ENCODE data around the gene CBX4. TPM values are rescaled to one million over a fixed set of nuclear protein-coding genes. Genes with fewer than 3 reads are reported as not detected.

The CBX4 gene
- total RNA-seq, 1 experiment from 2014 or later, result 6.2 TPM

DNA sequence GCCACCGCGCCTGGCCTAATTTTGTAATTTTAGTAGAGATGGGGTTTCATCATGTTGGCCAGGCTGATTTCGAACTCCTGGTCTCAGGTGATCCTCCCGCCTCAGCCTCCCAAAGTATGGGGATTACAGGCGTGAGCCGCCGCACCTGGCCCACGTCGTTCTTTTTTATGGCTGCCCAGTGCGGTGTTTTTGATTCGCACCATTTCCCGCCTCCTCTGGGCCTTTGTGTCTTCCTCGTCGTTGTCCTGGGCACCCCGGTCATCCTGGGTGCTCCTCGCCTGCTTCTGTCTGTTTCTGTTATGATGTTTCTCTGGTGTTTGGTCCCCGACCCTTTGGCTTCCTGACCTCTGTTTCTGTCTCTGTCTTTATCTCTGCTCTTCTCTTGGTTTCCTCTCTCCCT is 15.0 kb downstream of the CBX4 start:
- no peak overlapping the region for H2BK20ac ChIP-seq (ENCODE audit: low read depth, low read length, poor library complexity, severe bottlenecking)
- no peaks in the 10 kb centered on the region for H3K79me2 ChIP-seq (ENCODE audit: insufficient read depth, low read length)
- no peak overlapping the region for H4K91ac ChIP-seq (ENCODE audit: insufficient read length, low read depth, low read length)
- H3K27me3 ChIP-seq (ENCODE audit: insufficient read depth, low read length), result peaks cover 24% of the 10 kb centered on the region; the same call in 1 of the 2 replicates
- Mint-ChIP-seq H3K27ac (no peak overlapping the region), H3K4me3 (no peak overlapping the region), H3K9me3 (peaks cover 7 to 13% of the 10 kb centered on the region in 2 experiments; a peak in 4 of 5 replicates), H3K27me3 (ENCODE audit: low read depth) (peaks cover 100% of the 10 kb centered on the region), H3K4me1 (peaks cover 2 to 6% of the 10 kb centered on the region in 2 experiments), H3K36me3 (ENCODE audit: insufficient read depth in 1 of 3, low read depth in 3 of 3) (peaks cover 0 to 5% (median 3%) of the 10 kb centered on the region in 3 experiments; a peak in 4 of 7 replicates)
- H4K5ac ChIP-seq (ENCODE audit: insufficient read length, low read depth, low read length), result no peak overlapping the region
- no peaks in the 10 kb centered on the region for H3K4me1 ChIP-seq (ENCODE audit: insufficient read depth, low read length)
- no peak overlapping the region for H3K23ac ChIP-seq (ENCODE audit: insufficient read length, low read depth, low read length)
- no peak overlapping the region for H3K27ac ChIP-seq (ENCODE audit: insufficient read length, low read depth, low read length)
- H3K14ac ChIP-seq (ENCODE audit: insufficient read depth, low read length), result no peak overlapping the region
- TF ChIP-seq, protein P1, sequence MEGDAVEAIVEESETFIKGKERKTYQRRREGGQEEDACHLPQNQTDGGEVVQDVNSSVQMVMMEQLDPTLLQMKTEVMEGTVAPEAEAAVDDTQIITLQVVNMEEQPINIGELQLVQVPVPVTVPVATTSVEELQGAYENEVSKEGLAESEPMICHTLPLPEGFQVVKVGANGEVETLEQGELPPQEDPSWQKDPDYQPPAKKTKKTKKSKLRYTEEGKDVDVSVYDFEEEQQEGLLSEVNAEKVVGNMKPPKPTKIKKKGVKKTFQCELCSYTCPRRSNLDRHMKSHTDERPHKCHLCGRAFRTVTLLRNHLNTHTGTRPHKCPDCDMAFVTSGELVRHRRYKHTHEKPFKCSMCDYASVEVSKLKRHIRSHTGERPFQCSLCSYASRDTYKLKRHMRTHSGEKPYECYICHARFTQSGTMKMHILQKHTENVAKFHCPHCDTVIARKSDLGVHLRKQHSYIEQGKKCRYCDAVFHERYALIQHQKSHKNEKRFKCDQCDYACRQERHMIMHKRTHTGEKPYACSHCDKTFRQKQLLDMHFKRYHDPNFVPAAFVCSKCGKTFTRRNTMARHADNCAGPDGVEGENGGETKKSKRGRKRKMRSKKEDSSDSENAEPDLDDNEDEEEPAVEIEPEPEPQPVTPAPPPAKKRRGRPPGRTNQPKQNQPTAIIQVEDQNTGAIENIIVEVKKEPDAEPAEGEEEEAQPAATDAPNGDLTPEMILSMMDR (conservative IDR thresholded peaks at IDR 0.05), result no peak
- H3K9ac ChIP-seq (ENCODE audit: extremely low read depth, insufficient read length, low read length), result no peak overlapping the region
- no peaks in the 10 kb centered on the region for H3K23me2 ChIP-seq (ENCODE audit: insufficient read length, low read depth, low read length, poor library complexity, severe bottlenecking)
- no peaks in the 10 kb centered on the region for H3K79me1 ChIP-seq (ENCODE audit: insufficient read depth, low read depth, low read length, poor library complexity, severe bottlenecking)
- no peak overlapping the region for H3K18ac ChIP-seq (ENCODE audit: insufficient read length, low read depth, low read length)
- H2BK15ac ChIP-seq (ENCODE audit: low read depth, low read length), result no peak overlapping the region
- H2AFZ ChIP-seq (ENCODE audit: low read length), result no peak overlapping the region
- WGBS (ENCODE audit: extremely low coverage, insufficient read length, low lambda C conversion rate), result no CpG with 5 or more reads among the region's 17 CpGs
- no peak overlapping the region for H3T11ph ChIP-seq (ENCODE audit: low read length)
- H2BK120ac ChIP-seq (ENCODE audit: low read depth, low read length, poor library complexity, severe bottlenecking), result no peak overlapping the region
- H4K8ac ChIP-seq (replicated peaks; ENCODE audit: insufficient read length, low read depth, low read length), result no peak overlapping the region
- H3K56ac ChIP-seq (ENCODE audit: insufficient read length, low read depth, low read length), result no peak overlapping the region
- H4K20me1 ChIP-seq (ENCODE audit: control insufficient read depth, insufficient read depth, insufficient read length), result no peaks in the 10 kb centered on the region
- H3K9me3 ChIP-seq (ENCODE audit: control insufficient read depth, low read depth, low read length), result no peaks in the 10 kb centered on the region
- H2AK5ac ChIP-seq (ENCODE audit: insufficient read length, low read length), result no peak overlapping the region
- H2BK12ac ChIP-seq (ENCODE audit: insufficient read length, low read depth, low read length), result no peak overlapping the region
- H3K4me2 ChIP-seq (ENCODE audit: insufficient read depth, insufficient read length, low read length), result no peak overlapping the region
- H3K4ac ChIP-seq (ENCODE audit: low read depth, low read length), result no peak overlapping the region
- no peak overlapping the region for H2BK5ac ChIP-seq (ENCODE audit: insufficient read length, low read length)
- no peak for DNase-seq

All from H9 (cell line).